ENCODE data around the gene LDLRAD4.

DNA sequence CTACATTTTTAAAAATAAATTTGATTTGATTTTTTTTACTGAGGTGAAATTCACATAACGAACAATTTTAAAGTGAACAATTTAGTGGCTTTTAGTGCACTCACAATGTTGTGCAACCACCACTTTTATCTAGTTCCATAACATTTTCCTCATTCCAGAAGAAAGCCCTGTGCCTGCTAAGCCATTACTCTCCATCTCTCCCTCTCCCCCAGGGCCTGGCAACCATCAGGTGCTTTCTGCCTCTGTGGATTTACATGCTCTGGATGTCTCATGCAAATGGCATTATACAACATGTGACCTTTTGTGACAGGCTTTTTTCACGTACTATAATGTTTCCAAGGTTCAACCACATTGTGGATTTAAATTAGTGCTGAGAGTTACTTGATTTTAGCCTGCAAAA, 19.9 kb upstream of the LDLRAD4 start:
- TF ChIP-seq, protein P1, sequence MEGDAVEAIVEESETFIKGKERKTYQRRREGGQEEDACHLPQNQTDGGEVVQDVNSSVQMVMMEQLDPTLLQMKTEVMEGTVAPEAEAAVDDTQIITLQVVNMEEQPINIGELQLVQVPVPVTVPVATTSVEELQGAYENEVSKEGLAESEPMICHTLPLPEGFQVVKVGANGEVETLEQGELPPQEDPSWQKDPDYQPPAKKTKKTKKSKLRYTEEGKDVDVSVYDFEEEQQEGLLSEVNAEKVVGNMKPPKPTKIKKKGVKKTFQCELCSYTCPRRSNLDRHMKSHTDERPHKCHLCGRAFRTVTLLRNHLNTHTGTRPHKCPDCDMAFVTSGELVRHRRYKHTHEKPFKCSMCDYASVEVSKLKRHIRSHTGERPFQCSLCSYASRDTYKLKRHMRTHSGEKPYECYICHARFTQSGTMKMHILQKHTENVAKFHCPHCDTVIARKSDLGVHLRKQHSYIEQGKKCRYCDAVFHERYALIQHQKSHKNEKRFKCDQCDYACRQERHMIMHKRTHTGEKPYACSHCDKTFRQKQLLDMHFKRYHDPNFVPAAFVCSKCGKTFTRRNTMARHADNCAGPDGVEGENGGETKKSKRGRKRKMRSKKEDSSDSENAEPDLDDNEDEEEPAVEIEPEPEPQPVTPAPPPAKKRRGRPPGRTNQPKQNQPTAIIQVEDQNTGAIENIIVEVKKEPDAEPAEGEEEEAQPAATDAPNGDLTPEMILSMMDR (IDR thresholded peaks at IDR 0.05; ENCODE audit: insufficient read depth, low read length): no peak
- TF ChIP-seq SPI1 (IDR thresholded peaks at IDR 0.05; ENCODE audit: borderline replicate concordance, low read depth): no peak
- no peak for TF ChIP-seq POLR2AphosphoS5 (IDR thresholded peaks at IDR 0.05; ENCODE audit: low read depth)
- TF ChIP-seq REST (IDR thresholded peaks at IDR 0.05; ENCODE audit: insufficient replicate concordance, low read depth): no peak

All from HL-60 (cell line).